Measurements from ENCODE around the gene FIBCD1. TPM values are rescaled to one million over a fixed set of nuclear protein-coding genes. Genes with fewer than 3 reads are reported as not detected.

The FIBCD1 gene
- total and polyA plus RNA-seq, 2 of the 8 experiments (the other 6 are each of a cell fraction or from before 2014, with no cell fraction given): 6.1 to 8.8 TPM

DNA sequence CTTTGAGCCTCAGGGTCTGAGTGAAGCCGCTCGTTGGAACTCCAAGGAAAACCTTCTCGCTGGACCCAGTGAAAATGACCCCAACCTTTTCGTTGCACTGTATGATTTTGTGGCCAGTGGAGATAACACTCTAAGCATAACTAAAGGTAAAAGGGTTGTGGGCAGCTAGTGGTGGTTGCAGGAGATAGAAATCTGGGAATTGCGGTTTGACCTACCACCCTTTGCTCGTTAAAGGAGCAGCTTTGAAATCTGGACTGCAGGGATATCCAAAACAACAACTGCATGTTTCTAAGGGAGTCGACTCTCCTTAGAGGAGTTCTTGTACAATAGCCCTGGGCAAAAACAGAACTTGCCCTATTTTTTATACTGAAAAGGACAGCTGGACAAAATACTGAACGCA lies 85.0 kb downstream of the FIBCD1 start:
- Histone ChIP-seq H3K27ac (ENCODE audit: low read depth, low read length) (no peak overlapping the region), H2AK5ac (ENCODE audit: low read depth, low read length) (no peak overlapping the region), H3K23me2 (ENCODE audit: low read depth, low read length) (no peaks in the 10 kb centered on the region), H2AFZ (ENCODE audit: low read length) (no peak overlapping the region), H4K20me1 (replicated peaks in 1 of 2; ENCODE audit: control insufficient read depth in 1 of 2, insufficient read depth in 2 of 2, low read length in 2 of 2) (peaks cover 10 to 14% of the 10 kb centered on the region in 2 experiments), H3K9me3 (ENCODE audit: insufficient read depth in 2 of 2, low read depth in 1 of 2, low read length in 1 of 2) (no peaks in the 10 kb centered on the region), H2BK15ac (ENCODE audit: low read length) (no peak overlapping the region), H2BK12ac (ENCODE audit: low read depth, low read length) (no peak overlapping the region), H3K79me2 (ENCODE audit: control insufficient read depth in 1 of 2, insufficient read depth in 2 of 2, low read length in 2 of 2) (peaks cover 7 to 69% of the 10 kb centered on the region in 2 experiments), H2BK120ac (replicated peaks; ENCODE audit: low read depth, low read length) (no peak overlapping the region), H3K36me3 (ENCODE audit: control insufficient read depth in 2 of 4, insufficient read depth in 4 of 4, low read length in 3 of 4) (peaks cover 17 to 35% (median 24%) of the 10 kb centered on the region in 4 experiments), H4K91ac (replicated peaks; ENCODE audit: insufficient read length, low read length) (no peak overlapping the region), H3K4me2 (ENCODE audit: insufficient read depth in 1 of 2, low read depth in 2 of 2, low read length in 2 of 2) (no peak overlapping the region), H3K18ac (ENCODE audit: extremely low read depth, low read length) (no peak overlapping the region), H3K9ac (replicated peaks in 1 of 4; ENCODE audit: extremely low read depth in 1 of 4, low read depth in 3 of 4, low read length in 3 of 4) (no peak overlapping the region), H3K14ac (ENCODE audit: insufficient read length) (no peak overlapping the region), H2BK20ac (ENCODE audit: low read length) (no peak overlapping the region), H3K56ac (replicated peaks; ENCODE audit: insufficient read length, low read depth, low read length) (no peak overlapping the region), H4K8ac (ENCODE audit: extremely low read depth, insufficient read depth, low read length) (no peak overlapping the region), H2BK5ac (ENCODE audit: low read depth, low read length) (no peak overlapping the region), H3K23ac (ENCODE audit: insufficient read length) (no peak overlapping the region), H3K27me3 (replicated peaks in 1 of 4; ENCODE audit: control insufficient read depth in 3 of 4, extremely low read depth in 1 of 4, insufficient read depth in 3 of 4, low read length in 3 of 4) (no peaks in the 10 kb centered on the region), H3K4me3 (ENCODE audit: extremely low read depth in 1 of 4, insufficient read depth in 2 of 4, low read depth in 3 of 4, low read length in 4 of 4) (no peak overlapping the region), H3K4me1 (replicated peaks in 1 of 4; ENCODE audit: control insufficient read depth in 3 of 4, insufficient read depth in 4 of 4, low read length in 3 of 4) (no peaks in the 10 kb centered on the region), H3K79me1 (ENCODE audit: low read depth, low read length) (peaks cover 8% of the 10 kb centered on the region), H4K5ac (ENCODE audit: insufficient read length, low read depth, low read length) (no peak overlapping the region), H3K4ac (replicated peaks; ENCODE audit: insufficient read length, low read depth, low read length) (no peak overlapping the region)
- WGBS, 2 experiments (ENCODE audit: extremely low coverage in 1 of 2, insufficient coverage in 1 of 2, insufficient read length in 1 of 2, insufficient replicate concordance in 2 of 2, low coverage in 1 of 2, low lambda C conversion rate in 2 of 2, missing lambda C conversion rate in 1 of 2): 91% methylated on average over 8 of the region's 8 CpGs; no CpG with 5 or more reads in 1 of the 2 experiments
- ChIA-PET POLR2A (ENCODE audit: partially characterized antibody) (interaction anchor here (1.2 kb wide), 1 partner anchor 14 kb away, joined by 4 read pairs; no protein-coding TSS in a partner anchor), CTCF (ENCODE audit: partially characterized antibody) (interaction anchor here (0.9 to 3.8 kb wide), 10 partner anchors 10 to 189 kb away, joined by 3 to 19 read pairs (median 7); no protein-coding TSS in a partner anchor)
- DNase-seq (ENCODE audit: low read depth in 1 of 2, low spot score in 2 of 2): no peak
- TF ChIP-seq RXRA (IDR thresholded peaks at IDR 0.05; ENCODE audit: insufficient read depth, low read depth, low read length) (no peak), CBX8 (IDR thresholded peaks at IDR 0.05; ENCODE audit: borderline replicate concordance, low read depth, low read length) (no peak), TCF12 (IDR thresholded peaks at IDR 0.05; ENCODE audit: low read depth, low read length) (no peak), SAP30 (IDR thresholded peaks at IDR 0.05; ENCODE audit: insufficient read depth, insufficient replicate concordance, low read length) (no peak), BCL11A (IDR thresholded peaks at IDR 0.05; ENCODE audit: low read depth in 2 of 2, low read length in 2 of 2) (no peak), MAFK (IDR thresholded peaks at IDR 0.05; ENCODE audit: low read depth, low read length) (no peak), SIRT6 (IDR thresholded peaks at IDR 0.05; ENCODE audit: low read length) (no peak), BACH1 (IDR thresholded peaks at IDR 0.05; ENCODE audit: low read length) (no peak), HDAC2 (IDR thresholded peaks at IDR 0.05; ENCODE audit: borderline replicate concordance in 1 of 2, low read depth in 2 of 2, low read length in 2 of 2) (no peak), ZNF274 (IDR thresholded peaks at IDR 0.05; ENCODE audit: borderline replicate concordance, extremely low read depth, low read length) (no peak)
- no peak for FAIRE-seq
